Panc1 (cell line): ENCODE measurements around the gene ABL1.

Experiments used
- SIN3A ChIP-seq: IDR thresholded peaks from 2 replicates; pipeline ENCODE4 v1.6.1; 2012; ENCODE audit warnings: low read depth, mild to moderate bottlenecking, low read length, moderate library complexity, borderline replicate concordance; ENCODE audit not compliant: insufficient read depth
- TF ChIP-seq, protein P1 (sequence below): fragments of 450-650 bp; IDR thresholded peaks from 2 replicates; pipeline ENCODE4 v1.5.1; 2017; ENCODE audit warnings: mild to moderate bottlenecking

DNA sequence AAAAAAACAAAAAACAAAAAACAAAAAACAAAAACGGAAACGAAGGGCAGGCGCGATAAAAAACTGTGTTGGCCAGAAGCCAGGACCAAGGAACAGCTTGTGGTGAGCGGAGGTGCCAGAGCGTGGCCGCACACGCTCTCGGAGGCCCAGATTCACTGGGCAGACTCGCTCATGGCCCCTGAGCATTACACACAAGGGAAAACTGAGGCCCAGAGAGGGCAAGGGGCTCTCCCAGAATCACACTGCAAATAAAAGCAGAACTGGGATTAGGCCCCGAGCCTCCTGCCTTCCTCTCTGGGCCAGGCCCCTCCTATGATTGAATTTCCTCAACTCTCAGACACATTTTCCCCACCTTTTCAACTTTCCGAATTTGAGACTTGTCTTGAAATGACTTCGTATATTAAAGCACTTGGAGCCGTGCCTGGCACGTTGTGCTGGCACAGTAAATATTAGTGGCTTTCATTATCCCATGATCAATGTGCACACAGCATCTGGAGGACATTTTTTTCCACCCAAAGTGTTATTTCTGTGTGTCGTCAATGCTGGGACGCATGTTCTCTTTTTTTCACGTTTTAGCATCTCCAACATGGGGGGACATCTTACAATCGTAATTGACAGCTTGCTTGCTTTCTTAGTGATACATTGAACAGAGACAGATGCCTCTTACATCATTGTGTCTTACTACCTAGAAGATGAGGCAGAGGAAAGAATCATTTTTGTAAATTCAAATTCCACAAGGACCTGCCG, 96.6 kb downstream of the ABL1 start:
- TF ChIP-seq, protein P1, sequence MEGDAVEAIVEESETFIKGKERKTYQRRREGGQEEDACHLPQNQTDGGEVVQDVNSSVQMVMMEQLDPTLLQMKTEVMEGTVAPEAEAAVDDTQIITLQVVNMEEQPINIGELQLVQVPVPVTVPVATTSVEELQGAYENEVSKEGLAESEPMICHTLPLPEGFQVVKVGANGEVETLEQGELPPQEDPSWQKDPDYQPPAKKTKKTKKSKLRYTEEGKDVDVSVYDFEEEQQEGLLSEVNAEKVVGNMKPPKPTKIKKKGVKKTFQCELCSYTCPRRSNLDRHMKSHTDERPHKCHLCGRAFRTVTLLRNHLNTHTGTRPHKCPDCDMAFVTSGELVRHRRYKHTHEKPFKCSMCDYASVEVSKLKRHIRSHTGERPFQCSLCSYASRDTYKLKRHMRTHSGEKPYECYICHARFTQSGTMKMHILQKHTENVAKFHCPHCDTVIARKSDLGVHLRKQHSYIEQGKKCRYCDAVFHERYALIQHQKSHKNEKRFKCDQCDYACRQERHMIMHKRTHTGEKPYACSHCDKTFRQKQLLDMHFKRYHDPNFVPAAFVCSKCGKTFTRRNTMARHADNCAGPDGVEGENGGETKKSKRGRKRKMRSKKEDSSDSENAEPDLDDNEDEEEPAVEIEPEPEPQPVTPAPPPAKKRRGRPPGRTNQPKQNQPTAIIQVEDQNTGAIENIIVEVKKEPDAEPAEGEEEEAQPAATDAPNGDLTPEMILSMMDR, result no peak
- no peak for TF ChIP-seq SIN3A
